Endodermal cell (in vitro differentiated cells): ENCODE data around the gene LRBA. TPM values are rescaled to one million over a fixed set of nuclear protein-coding genes. Genes with fewer than 3 reads are reported as not detected.

Experiments used
- DNase-seq: peaks from one replicate; pipeline ENCODE4 v3.0.0-alpha.2; 2017
- H3K27ac ChIP-seq: 2 replicates; pipeline ENCODE4 v1.5.1; 2013; ENCODE audit warnings: mild to moderate bottlenecking, low read depth, low read length, moderate library complexity
- H3K27me3 ChIP-seq: 2 replicates; pipeline ENCODE4 v1.6.1; 2013; ENCODE audit warnings: mild to moderate bottlenecking, low read length, moderate library complexity; ENCODE audit not compliant: insufficient read depth, control insufficient read depth, poor library complexity, severe bottlenecking
- H3K36me3 ChIP-seq: 2 replicates; pipeline ENCODE4 v1.7.0; 2013; ENCODE audit warnings: mild to moderate bottlenecking, low read length, moderate library complexity; ENCODE audit not compliant: control insufficient read depth, insufficient read depth
- H3K4me1 ChIP-seq: one replicate; pipeline ENCODE4 v1.7.0; 2013; ENCODE audit warnings: low read length; ENCODE audit not compliant: control insufficient read depth, insufficient read depth
- H3K4me3 ChIP-seq: 2 replicates; pipeline ENCODE4 v1.5.1; 2013; ENCODE audit warnings: mild to moderate bottlenecking, low read length, moderate library complexity
- H3K9ac ChIP-seq: 2 replicates; pipeline ENCODE4 v1.6.1; 2013; ENCODE audit warnings: mild to moderate bottlenecking, low read length, moderate library complexity; ENCODE audit not compliant: poor library complexity, severe bottlenecking; ENCODE audit errors: extremely low read depth
- H3K9me3 ChIP-seq: 2 replicates; pipeline ENCODE4 v1.6.1; 2013; ENCODE audit warnings: mild to moderate bottlenecking, low read length, moderate library complexity; ENCODE audit not compliant: control insufficient read depth
- H3K27ac Mint-ChIP-seq: 2 replicates; pipeline ENCODE4 v1.8.0; 2020; ENCODE audit warnings: mixed read lengths
- H3K27me3 Mint-ChIP-seq: 2 replicates; pipeline ENCODE4 v1.8.0; 2021; ENCODE audit warnings: mild to moderate bottlenecking, mixed read lengths; ENCODE audit not compliant: insufficient read depth
- H3K36me3 Mint-ChIP-seq: 2 replicates; pipeline ENCODE4 v1.8.0; 2020; ENCODE audit warnings: low read depth, mixed read lengths
- H3K4me1 Mint-ChIP-seq: 2 replicates; pipeline ENCODE4 v1.8.0; 2020; ENCODE audit warnings: mixed read lengths
- H3K4me3 Mint-ChIP-seq: 2 replicates; pipeline ENCODE4 v1.8.0; 2020; ENCODE audit warnings: mild to moderate bottlenecking, moderate library complexity, mixed read lengths
- H3K9me3 Mint-ChIP-seq: 2 replicates; pipeline ENCODE4 v1.8.0; 2020; ENCODE audit warnings: mild to moderate bottlenecking, mixed read lengths
- CTCF ChIP-seq: fragments of 200-600 bp; sonication (generic); conservative IDR thresholded peaks from 2 replicates; pipeline ENCODE4 v1.5.0; 2021; ENCODE audit warnings: antibody characterized with exemption, mild to moderate bottlenecking
- WGBS, 2 experiments: methylation state at CpG; one replicate each; pipeline versions ENCODE4 v1.1.5 to v1.1.7; 2013; ENCODE audit warnings: missing lambda C conversion rate in 2 of 2, mixed read lengths in 1 of 2; ENCODE audit not compliant: insufficient coverage in 1 of 2, insufficient read length in 1 of 2; 5-methylcytosine and 5-hydroxymethylcytosine counted together
- total RNA-seq, 2 donors: library from RNA; stranded (reverse); fragmentation: NEBNext Ultra II Directional in 1 of 2; extraction: Animal tissue kit (Norgen Biotek cat#: 25700) in 1 of 2; gene quantifications; 2 replicates in 1 of 2; 3 replicates in 1 of 2; pipeline ENCODE4 v1.2.1, GENCODE V29; 2021

Gene LRBA
- total RNA-seq, 2 donors from 2014 or later: 77.3 to 95.9 TPM

- Histone ChIP-seq H3K36me3 (no peaks in the 10 kb centered on the region), H3K27ac (no peak overlapping the region), H3K4me3 (no peak overlapping the region), H3K9me3 (no peaks in the 10 kb centered on the region), H3K4me1 (no peaks in the 10 kb centered on the region), H3K9ac (no peak overlapping the region), H3K27me3 (no peaks in the 10 kb centered on the region)
- no peak overlapping the region for H3K4me3 Mint-ChIP-seq
- WGBS, 2 experiments: 95 to 100% methylated on average over 1 to 2 of the region's 4 CpGs
- H3K36me3 Mint-ChIP-seq: peaks cover 5% of the 10 kb centered on the region
- H3K9me3 Mint-ChIP-seq: no peaks in the 10 kb centered on the region
- H3K27ac Mint-ChIP-seq: no peak overlapping the region
- H3K27me3 Mint-ChIP-seq: no peaks in the 10 kb centered on the region
- H3K4me1 Mint-ChIP-seq: no peaks in the 10 kb centered on the region
- TF ChIP-seq CTCF: no peak
- DNase-seq: no peak
Measured at GRCh38 chr4:150384249-150384648, 630.8 kb downstream of the LRBA start.

GRCh38 chr4:150382028-150382427 is 633.1 kb downstream of the LRBA start:
- no peaks in the 10 kb centered on the region for H3K36me3 ChIP-seq
- no peak overlapping the region for H3K4me3 Mint-ChIP-seq
- no peaks in the 10 kb centered on the region for H3K9me3 Mint-ChIP-seq
- 94% methylated on average over 1 of the region's 1 CpG; no CpG with 5 or more reads in 1 of the 2 experiments for WGBS, 2 experiments
- H3K27me3 Mint-ChIP-seq: no peaks in the 10 kb centered on the region
- no peaks in the 10 kb centered on the region for H3K27me3 ChIP-seq
- no peak overlapping the region for H3K9ac ChIP-seq
- no peak for TF ChIP-seq CTCF
- DNase-seq: no peak
- H3K9me3 ChIP-seq: no peaks in the 10 kb centered on the region
- H3K27ac ChIP-seq: no peak overlapping the region
- no peaks in the 10 kb centered on the region for H3K4me1 ChIP-seq
- no peak overlapping the region for H3K27ac Mint-ChIP-seq
- H3K4me1 Mint-ChIP-seq: no peaks in the 10 kb centered on the region
- peaks cover 5% of the 10 kb centered on the region for H3K36me3 Mint-ChIP-seq
- no peak overlapping the region for H3K4me3 ChIP-seq

GRCh38 chr4:150381609-150382008 is 633.5 kb downstream of the LRBA start:
- H3K4me1 ChIP-seq: no peaks in the 10 kb centered on the region
- no peaks in the 10 kb centered on the region for H3K27me3 Mint-ChIP-seq
- H3K4me1 Mint-ChIP-seq: no peaks in the 10 kb centered on the region
- H3K4me3 Mint-ChIP-seq: no peak overlapping the region
- no peak overlapping the region for H3K27ac ChIP-seq
- H3K9me3 Mint-ChIP-seq: no peaks in the 10 kb centered on the region
- no peak overlapping the region for H3K9ac ChIP-seq
- H3K4me3 ChIP-seq: no peak overlapping the region
- no peaks in the 10 kb centered on the region for H3K36me3 ChIP-seq
- H3K27me3 ChIP-seq: no peaks in the 10 kb centered on the region
- no peaks in the 10 kb centered on the region for H3K9me3 ChIP-seq
- TF ChIP-seq CTCF: no peak
- peaks cover 5% of the 10 kb centered on the region for H3K36me3 Mint-ChIP-seq
- WGBS, 2 experiments: 57% methylated on average over 3 of the region's 3 CpGs; no CpG with 5 or more reads in 1 of the 2 experiments
- H3K27ac Mint-ChIP-seq: no peak overlapping the region
- no peak for DNase-seq
